ENCODE results near the gene COL19A1.
"Not testable (repeated sequence)": the region's sequence is repeated elsewhere in the genome, so short reads cannot be mapped to it uniquely, and the experiment has no call there.

Gene COL19A1

GRCh38 chr6:69907981-69908498, 41.7 kb downstream of the COL19A1 start:
- DNase-seq (ENCODE audit: low spot score), result no peak
- in situ Hi-C loops (cut with MboI; ENCODE audit: low sequenced_read_pairs, unreplicated experiment), result no loop called here
- no peak for TF ChIP-seq CTCF (IDR thresholded peaks at IDR 0.05; ENCODE audit: borderline replicate concordance, control extremely low read depth, extremely low read depth, insufficient read depth, missing control alignments)

- TF ChIP-seq CTCF (IDR thresholded peaks at IDR 0.05; ENCODE audit: borderline replicate concordance, control extremely low read depth, extremely low read depth, insufficient read depth, missing control alignments), result no peak
- no peak for DNase-seq (ENCODE audit: low spot score)
- in situ Hi-C loops (cut with MboI; ENCODE audit: low sequenced_read_pairs, unreplicated experiment), result no loop called here
Observed at GRCh38 chr6:69913361-69913760, 47.0 kb downstream of the COL19A1 start.

DNA sequence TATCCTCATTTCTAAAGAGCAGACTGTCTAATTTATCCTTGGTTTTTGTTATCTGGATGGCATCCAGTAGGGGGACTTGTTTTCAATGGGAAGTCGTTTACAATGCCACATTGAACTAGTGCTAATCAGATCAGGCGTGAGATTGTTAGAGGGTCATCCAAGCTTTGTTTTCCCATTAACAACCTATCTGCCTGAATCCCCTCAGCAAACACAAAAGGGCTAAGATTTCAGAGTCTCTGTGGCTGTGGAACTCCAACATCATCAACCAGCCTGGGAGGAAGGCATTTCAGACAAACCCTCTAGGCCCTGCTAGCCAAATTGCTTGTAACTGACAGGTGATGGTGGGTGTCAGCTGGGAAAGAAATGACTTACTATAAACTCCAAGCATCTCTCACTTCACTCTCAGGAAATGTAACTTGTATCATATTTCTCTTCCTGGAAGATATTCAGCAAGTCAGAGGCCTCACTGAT, 47.7 kb downstream of the COL19A1 start:
- no peak for DNase-seq (ENCODE audit: low spot score)
- in situ Hi-C loops (cut with MboI; ENCODE audit: low sequenced_read_pairs, unreplicated experiment), result no loop called here
- TF ChIP-seq CTCF (IDR thresholded peaks at IDR 0.05; ENCODE audit: borderline replicate concordance, control extremely low read depth, extremely low read depth, insufficient read depth, missing control alignments), result no peak

GRCh38 chr6:69915346-69915745, 49.0 kb downstream of the COL19A1 start:
- in situ Hi-C loops (cut with MboI; ENCODE audit: low sequenced_read_pairs, unreplicated experiment), result no loop called here
- DNase-seq (ENCODE audit: low spot score), result no peak

GRCh38 chr6:69917834-69918233, 51.5 kb downstream of the COL19A1 start:
- no peak for TF ChIP-seq CTCF (IDR thresholded peaks at IDR 0.05; ENCODE audit: borderline replicate concordance, control extremely low read depth, extremely low read depth, insufficient read depth, missing control alignments)
- in situ Hi-C loops (cut with MboI; ENCODE audit: low sequenced_read_pairs, unreplicated experiment), result no loop called here
- no peak for DNase-seq (ENCODE audit: low spot score)

More at GRCh38 chr6:69915346-69915745, 49.0 kb downstream of the COL19A1 start:
- no peak for TF ChIP-seq CTCF (IDR thresholded peaks at IDR 0.05; ENCODE audit: borderline replicate concordance, control extremely low read depth, extremely low read depth, insufficient read depth, missing control alignments)

DNA sequence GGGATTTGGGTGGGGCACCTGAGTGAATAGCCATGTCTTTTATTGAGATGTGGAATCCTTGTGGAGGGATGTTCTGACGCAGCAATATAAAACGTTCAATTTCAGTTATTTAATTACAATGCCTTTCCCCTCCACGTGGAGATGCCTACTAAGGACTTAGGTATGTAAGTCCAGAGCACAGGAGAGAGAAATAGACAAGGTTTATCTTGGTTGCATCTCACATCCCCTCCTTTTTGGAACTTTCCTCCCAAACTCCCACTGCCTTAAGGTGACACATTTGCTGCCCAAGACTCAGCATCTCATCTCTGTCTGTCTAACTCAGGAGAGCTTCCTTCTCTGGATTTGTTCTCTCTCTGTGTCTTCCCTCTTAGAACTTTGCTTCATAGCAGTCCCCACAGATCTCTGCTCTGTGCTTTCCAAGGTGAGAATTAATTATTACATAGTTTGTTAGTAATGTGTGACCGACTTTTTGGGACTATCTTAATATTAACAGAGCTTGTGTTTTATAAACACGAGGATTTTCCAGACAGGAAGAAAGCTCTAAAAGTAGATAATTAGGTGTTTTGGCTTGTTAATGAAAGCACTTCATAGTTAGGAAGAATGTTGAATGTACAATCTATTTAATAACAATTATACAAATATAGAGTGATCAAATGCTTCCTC, 52.6 kb downstream of the COL19A1 start:
- no peak for DNase-seq (ENCODE audit: low spot score)
- in situ Hi-C loops (cut with MboI; ENCODE audit: low sequenced_read_pairs, unreplicated experiment), result no loop called here

DNA sequence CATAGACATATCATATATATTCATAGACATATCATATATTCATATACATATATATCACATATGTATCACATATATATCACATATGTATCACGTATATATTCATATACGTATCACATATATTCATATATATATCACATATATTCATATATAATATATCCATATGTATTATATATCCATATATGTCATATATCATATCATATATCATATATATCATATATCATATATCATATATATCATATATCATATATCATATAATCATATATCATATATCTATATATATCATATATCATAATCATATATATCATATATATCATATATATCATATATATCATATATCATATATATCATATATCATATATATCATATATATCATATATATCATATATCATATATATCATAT, 54.7 kb downstream of the COL19A1 start:
- DNase-seq (ENCODE audit: low spot score); in situ Hi-C loops (cut with MboI; ENCODE audit: low sequenced_read_pairs, unreplicated experiment): not testable (repeated sequence)

More for the DNA sequence above, 52.6 kb downstream of the COL19A1 start:
- no peak for TF ChIP-seq CTCF (IDR thresholded peaks at IDR 0.05; ENCODE audit: borderline replicate concordance, control extremely low read depth, extremely low read depth, insufficient read depth, missing control alignments)

GRCh38 chr6:69921611-69922010, 55.3 kb downstream of the COL19A1 start:
- in situ Hi-C loops (cut with MboI; ENCODE audit: low sequenced_read_pairs, unreplicated experiment), result not testable (repeated sequence)

More at GRCh38 chr6:69921611-69922010, 55.3 kb downstream of the COL19A1 start:
- not testable (repeated sequence) for DNase-seq (ENCODE audit: low spot score)
